HAP-1 (cell line): ENCODE measurements around the gene PLEKHG4B.

Experiments used
- DNase-seq, 2 experiments: peaks; one replicate each; pipeline ENCODE4 v3.0.0-alpha.2; 2016 to 2020; ENCODE audit warnings: low spot score in 2 of 2
- H3K27me3 ChIP-seq: fragments of 250-450 bp; sonication (Bioruptor Pico); 2 replicates; pipeline ENCODE4 v1.5.1; 2020; ENCODE audit warnings: low read depth, mild to moderate bottlenecking, moderate library complexity
- H3K36me3 ChIP-seq: fragments of 250-450 bp; sonication (Bioruptor Pico); replicated peaks from 2 replicates; pipeline ENCODE4 v1.5.1; 2020; ENCODE audit warnings: mild to moderate bottlenecking
- H3K4me1 ChIP-seq: fragments of 250-450 bp; sonication (Bioruptor Pico); 2 replicates; pipeline ENCODE4 v1.5.1; 2020; ENCODE audit warnings: mild to moderate bottlenecking
- H3K4me3 ChIP-seq: fragments of 250-450 bp; sonication (Bioruptor Pico); 2 replicates; pipeline ENCODE4 v1.5.1; 2020; ENCODE audit warnings: mild to moderate bottlenecking, moderate library complexity
- H3K9me3 ChIP-seq: fragments of 250-450 bp; sonication (Bioruptor Pico); 2 replicates; pipeline ENCODE4 v1.5.1; 2020; ENCODE audit warnings: mild to moderate bottlenecking, moderate library complexity
- in situ Hi-C: fragments of 300-500 bp; cut with MboI; formaldehyde crosslinking; loops from 3 replicates; pipeline ENCODE4 v1.14.3; 2020; ENCODE audit warnings: low sequenced_read_pairs, inconsistent platforms, mixed read lengths

Gene PLEKHG4B

DNA sequence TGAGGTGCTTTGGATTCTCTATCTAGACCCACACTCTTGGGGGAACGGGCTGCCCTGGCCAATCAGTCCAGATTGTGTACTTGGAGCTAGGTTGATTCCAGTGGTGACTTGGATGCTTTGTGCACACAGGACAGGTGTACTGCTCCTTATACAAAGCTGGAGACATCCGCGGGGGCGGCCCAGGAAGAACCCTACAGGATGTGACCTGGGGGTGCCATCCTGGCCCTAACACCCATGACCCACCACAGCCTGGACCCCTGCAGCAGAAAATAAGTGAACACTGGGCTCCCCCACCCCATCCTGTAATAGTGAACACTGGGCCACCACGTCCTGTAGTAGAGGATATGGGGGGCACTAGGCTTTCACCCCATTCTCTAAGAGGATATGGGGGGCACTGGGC, 12.1 kb upstream of the PLEKHG4B start:
- in situ Hi-C loops, result no loop called here
- Histone ChIP-seq H3K4me3 (no peak overlapping the region), H3K9me3 (no peaks in the 10 kb centered on the region), H3K36me3 (no peaks in the 10 kb centered on the region), H3K4me1 (peaks cover 13% of the 10 kb centered on the region), H3K27me3 (no peaks in the 10 kb centered on the region)
- no peak for DNase-seq

- no peaks in the 10 kb centered on the region for H3K36me3 ChIP-seq
- no peaks in the 10 kb centered on the region for H3K27me3 ChIP-seq
- in situ Hi-C loops, result no loop called here
- no peaks in the 10 kb centered on the region for H3K9me3 ChIP-seq
- peaks cover 13% of the 10 kb centered on the region for H3K4me1 ChIP-seq
- DNase-seq, result no peak
- H3K4me3 ChIP-seq, result no peak overlapping the region
These were observed 10.5 kb upstream of the PLEKHG4B start for GRCh38 chr5:81391-82021.

DNA sequence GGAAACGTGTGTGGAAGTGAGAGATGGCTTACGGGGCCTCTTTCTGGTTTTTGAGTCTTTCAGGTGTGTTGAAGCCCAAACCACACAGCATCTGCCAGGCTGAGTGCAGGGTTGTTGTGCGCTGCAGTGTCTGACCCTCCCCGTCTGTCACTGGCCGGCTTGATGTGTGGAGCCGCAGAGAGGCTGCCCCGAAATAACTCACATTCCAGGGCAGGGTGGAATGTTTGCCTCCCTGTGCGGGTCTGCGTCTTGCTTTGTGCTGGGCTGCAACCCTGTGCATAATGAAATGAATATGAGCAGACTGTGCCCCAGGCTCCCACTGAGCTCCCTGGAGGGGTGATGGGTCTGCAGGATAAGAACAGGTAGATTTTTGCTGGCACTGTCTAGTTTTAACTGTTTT, 9.9 kb upstream of the PLEKHG4B start:
- H3K4me3 ChIP-seq, result no peak overlapping the region
- no peaks in the 10 kb centered on the region for H3K9me3 ChIP-seq
- peaks cover 13% of the 10 kb centered on the region for H3K4me1 ChIP-seq
- no peaks in the 10 kb centered on the region for H3K27me3 ChIP-seq
- DNase-seq, result peak; percentile 79 to 85
- in situ Hi-C loops, result no loop called here
- no peaks in the 10 kb centered on the region for H3K36me3 ChIP-seq

DNA sequence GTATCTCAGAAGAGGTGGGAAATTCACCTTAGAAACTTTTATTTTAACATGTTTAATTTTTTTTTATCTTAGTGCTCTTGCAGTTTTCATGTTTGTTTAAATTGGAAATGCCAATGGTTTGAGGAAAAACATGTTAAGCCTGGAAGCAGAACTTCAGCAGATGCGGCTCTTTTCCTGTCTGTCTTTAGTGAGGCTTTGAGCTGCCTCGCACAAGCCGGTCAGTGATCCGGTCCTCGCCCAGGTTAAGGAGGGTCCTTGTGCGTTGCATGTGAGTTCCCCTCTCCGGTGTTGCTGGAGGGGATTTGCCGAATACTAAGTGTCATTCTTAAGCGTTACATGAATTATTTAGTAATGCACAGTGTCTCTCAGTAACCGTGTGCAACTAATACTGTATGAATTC, 9.4 kb upstream of the PLEKHG4B start:
- Histone ChIP-seq H3K27me3 (no peaks in the 10 kb centered on the region), H3K4me3 (no peak overlapping the region), H3K4me1 (peaks cover 13% of the 10 kb centered on the region), H3K36me3 (no peaks in the 10 kb centered on the region), H3K9me3 (no peaks in the 10 kb centered on the region)
- in situ Hi-C loops, result no loop called here
- DNase-seq, result no peak

DNA sequence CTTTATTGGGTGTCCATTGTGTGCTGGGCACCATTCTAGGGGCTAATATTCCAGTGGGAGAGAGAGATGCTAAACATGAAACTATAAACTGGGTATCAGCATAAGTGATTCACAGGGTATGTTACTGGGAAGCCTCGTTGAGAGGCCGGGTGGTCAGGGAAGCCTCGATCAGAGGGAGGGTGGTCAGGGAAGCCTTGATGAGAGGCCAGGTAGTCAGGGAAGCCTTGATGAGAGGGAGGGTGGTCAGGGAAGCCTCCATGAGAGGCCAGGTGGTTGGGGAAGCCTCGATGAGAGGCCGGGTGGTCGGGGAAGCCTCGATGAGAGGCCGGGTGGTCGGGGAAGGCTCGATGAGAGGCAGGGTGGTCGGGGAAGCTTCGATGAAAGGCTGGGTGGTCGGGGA, 8.9 kb upstream of the PLEKHG4B start:
- no peaks in the 10 kb centered on the region for H3K36me3 ChIP-seq
- H3K4me1 ChIP-seq, result peaks cover 13% of the 10 kb centered on the region
- in situ Hi-C loops, result no loop called here
- H3K4me3 ChIP-seq, result no peak overlapping the region
- DNase-seq, result no peak
- H3K9me3 ChIP-seq, result no peaks in the 10 kb centered on the region
- no peaks in the 10 kb centered on the region for H3K27me3 ChIP-seq

GRCh38 chr5:85334-85995, 6.5 kb upstream of the PLEKHG4B start:
- in situ Hi-C loops, result no loop called here
- peaks cover 13% of the 10 kb centered on the region for H3K4me1 ChIP-seq
- no peak overlapping the region for H3K4me3 ChIP-seq
- no peaks in the 10 kb centered on the region for H3K9me3 ChIP-seq
- no peaks in the 10 kb centered on the region for H3K36me3 ChIP-seq
- DNase-seq, result no peak
- no peaks in the 10 kb centered on the region for H3K27me3 ChIP-seq

- Histone ChIP-seq H3K9me3 (no peaks in the 10 kb centered on the region), H3K4me1 (peaks cover 13% of the 10 kb centered on the region), H3K27me3 (no peaks in the 10 kb centered on the region), H3K36me3 (peaks cover under 1% of the 10 kb centered on the region; the same call in 1 of the 2 replicates), H3K4me3 (no peak overlapping the region)
- DNase-seq, result no peak
- in situ Hi-C loops, result no loop called here
These were observed 2.4 kb upstream of the PLEKHG4B start for GRCh38 chr5:89337-90286.

GRCh38 chr5:90590-91547, 1.1 kb upstream of the PLEKHG4B start:
- in situ Hi-C loops, result no loop called here
- Histone ChIP-seq H3K4me3 (peak overlapping the region; percentile 47), H3K36me3 (peaks cover 8% of the 10 kb centered on the region), H3K4me1 (peaks cover 13% of the 10 kb centered on the region), H3K27me3 (no peaks in the 10 kb centered on the region), H3K9me3 (no peaks in the 10 kb centered on the region)
- peak in 1 of 2 experiments; percentile 38 for DNase-seq

- H3K27me3 ChIP-seq, result no peaks in the 10 kb centered on the region
- H3K4me1 ChIP-seq, result peaks cover 13% of the 10 kb centered on the region
- in situ Hi-C loops, result no loop called here
- H3K36me3 ChIP-seq, result peaks cover 9% of the 10 kb centered on the region
- peak; percentile 53 to 62 for DNase-seq
- H3K9me3 ChIP-seq, result no peaks in the 10 kb centered on the region
- H3K4me3 ChIP-seq, result peak overlapping the region; percentile 44
These were observed 643 bp downstream of the PLEKHG4B start for GRCh38 chr5:92401-93220.

- Histone ChIP-seq H3K4me3 (peak overlapping the region; percentile 44), H3K9me3 (no peaks in the 10 kb centered on the region), H3K27me3 (no peaks in the 10 kb centered on the region), H3K36me3 (peaks cover 9% of the 10 kb centered on the region), H3K4me1 (peaks cover 13% of the 10 kb centered on the region)
- no peak for DNase-seq
- in situ Hi-C loops, result no loop called here
These were observed 1.4 kb downstream of the PLEKHG4B start for GRCh38 chr5:93221-93980.

- no peak for DNase-seq
- in situ Hi-C loops, result no loop called here
- peaks cover 14% of the 10 kb centered on the region for H3K4me1 ChIP-seq
- H3K9me3 ChIP-seq, result no peaks in the 10 kb centered on the region
- H3K27me3 ChIP-seq, result no peaks in the 10 kb centered on the region
- H3K36me3 ChIP-seq, result peaks cover 9% of the 10 kb centered on the region
- H3K4me3 ChIP-seq, result no peak overlapping the region
These were observed 2.3 kb downstream of the PLEKHG4B start for GRCh38 chr5:94113-94892.
